PFSK-1 (cell line): Measurements from ENCODE around the gene HMOX2.

Experiments used
- FOXP2 ChIP-seq: optimal IDR thresholded peaks from 2 replicates; pipeline ENCODE3; 2011; ENCODE audit warnings: borderline replicate concordance, control low read depth, inconsistent platforms; ENCODE audit not compliant: insufficient read depth; ENCODE audit errors: extremely low read length, extremely low read depth
- POLR2AphosphoS5 ChIP-seq: IDR thresholded peaks from 2 replicates; pipeline ENCODE4 v1.6.1; 2012; ENCODE audit warnings: low read depth, mild to moderate bottlenecking, control low read depth, low read length, moderate library complexity
- REST ChIP-seq, 2 experiments: IDR thresholded peaks; 2 replicates each; pipeline versions ENCODE4 v1.6.1 to v1.8.0; 2011 to 2012; ENCODE audit warnings: low read depth in 2 of 2, low read length in 2 of 2, control low read depth in 1 of 2, inconsistent platforms in 1 of 2, mild to moderate bottlenecking in 1 of 2, moderate library complexity in 1 of 2; ENCODE audit not compliant: insufficient read depth in 1 of 2
- SIN3A ChIP-seq: IDR thresholded peaks from 2 replicates; pipeline ENCODE4 v1.6.1; 2012; ENCODE audit warnings: mild to moderate bottlenecking, low read length, moderate library complexity, borderline replicate concordance; ENCODE audit not compliant: insufficient read depth
- TAF1 ChIP-seq: IDR thresholded peaks from 2 replicates; pipeline ENCODE4 v1.6.1; 2012; ENCODE audit warnings: low read length, control low read depth, borderline replicate concordance; ENCODE audit not compliant: insufficient read depth

The HMOX2 gene

GRCh38 chr16:4472880-4473279 is 3.3 kb upstream of the HMOX2 start:
- no peak for TF ChIP-seq REST (IDR thresholded peaks at IDR 0.05; ENCODE audit: insufficient read depth in 1 of 2, low read depth in 2 of 2, low read length in 2 of 2)
- no peak for TF ChIP-seq TAF1
- TF ChIP-seq SIN3A, result no peak
- TF ChIP-seq POLR2AphosphoS5, result no peak
- TF ChIP-seq FOXP2, result no peak

GRCh38 chr16:4474192-4474961 is 1.8 kb upstream of the HMOX2 start, which contains the start of gene NMRAL1:
Gene NMRAL1, minus strand, starts transcription at chr16:4474625. Its CDS starts 493 bp downstream, at chr16:4474132.
- TF ChIP-seq REST (IDR thresholded peaks at IDR 0.05; ENCODE audit: insufficient read depth in 1 of 2, low read depth in 2 of 2, low read length in 2 of 2) (no peak), SIN3A (no peak), TAF1 (no peak), POLR2AphosphoS5 (no peak), FOXP2 (peak; percentile 18)

- TF ChIP-seq REST (IDR thresholded peaks at IDR 0.05; ENCODE audit: insufficient read depth in 1 of 2, low read depth in 2 of 2, low read length in 2 of 2) (no peak), SIN3A (no peak), POLR2AphosphoS5 (no peak), TAF1 (no peak), FOXP2 (no peak)
Measured at GRCh38 chr16:4477966-4478365, 1.8 kb downstream of the HMOX2 start.

- no peak for TF ChIP-seq POLR2AphosphoS5
- no peak for TF ChIP-seq SIN3A
- TF ChIP-seq FOXP2, result no peak
- TF ChIP-seq TAF1, result no peak
- TF ChIP-seq REST (IDR thresholded peaks at IDR 0.05; ENCODE audit: insufficient read depth in 1 of 2, low read depth in 2 of 2, low read length in 2 of 2), result no peak
Measured at GRCh38 chr16:4481526-4481925, 5.3 kb downstream of the HMOX2 start.

- TF ChIP-seq FOXP2 (no peak), REST (IDR thresholded peaks at IDR 0.05; ENCODE audit: insufficient read depth in 1 of 2, low read depth in 2 of 2, low read length in 2 of 2) (no peak), SIN3A (no peak), TAF1 (no peak), POLR2AphosphoS5 (no peak)
Measured at GRCh38 chr16:4481963-4482362, 5.8 kb downstream of the HMOX2 start.
